ENCODE measurements around the gene MIF4GD.
"Not testable (repeated sequence)": the region's sequence is repeated elsewhere in the genome, so short reads cannot be mapped to it uniquely, and the experiment has no call there.

MIF4GD gene

DNA sequence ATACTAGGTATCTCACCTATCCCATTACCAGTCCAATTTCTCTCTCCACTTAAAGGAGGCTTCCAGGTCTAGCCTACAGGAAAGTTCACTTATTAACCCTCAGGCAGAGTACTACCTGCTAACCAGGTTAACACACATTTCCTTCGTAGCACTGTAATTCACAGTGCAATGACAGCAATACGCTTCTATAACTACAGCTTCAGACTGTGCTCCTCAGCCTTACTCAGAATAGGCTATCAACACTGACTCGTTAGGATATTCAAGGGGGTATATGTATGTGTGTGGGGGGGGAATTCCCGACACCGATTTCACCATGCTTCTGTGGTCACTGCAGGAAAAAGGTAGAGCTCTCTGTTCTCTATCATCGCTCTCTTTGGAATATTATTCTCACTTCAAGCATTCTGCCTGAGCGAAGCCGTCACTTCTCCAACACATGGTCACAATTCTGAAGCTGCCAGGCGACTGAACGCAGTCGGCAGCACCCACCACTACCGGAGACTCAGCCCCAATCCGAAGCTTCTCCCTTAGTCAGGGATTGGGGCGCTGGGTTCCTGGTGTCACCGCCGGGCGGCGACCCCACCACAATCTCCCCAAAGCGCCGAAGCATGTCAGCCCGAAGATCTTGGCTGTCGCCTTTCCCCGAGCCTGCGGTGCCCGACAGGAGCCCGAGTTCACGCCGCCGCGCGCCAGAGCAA is 10.2 kb downstream of the MIF4GD start:
- DNase-seq (ENCODE audit: low read depth), result no peak

DNA sequence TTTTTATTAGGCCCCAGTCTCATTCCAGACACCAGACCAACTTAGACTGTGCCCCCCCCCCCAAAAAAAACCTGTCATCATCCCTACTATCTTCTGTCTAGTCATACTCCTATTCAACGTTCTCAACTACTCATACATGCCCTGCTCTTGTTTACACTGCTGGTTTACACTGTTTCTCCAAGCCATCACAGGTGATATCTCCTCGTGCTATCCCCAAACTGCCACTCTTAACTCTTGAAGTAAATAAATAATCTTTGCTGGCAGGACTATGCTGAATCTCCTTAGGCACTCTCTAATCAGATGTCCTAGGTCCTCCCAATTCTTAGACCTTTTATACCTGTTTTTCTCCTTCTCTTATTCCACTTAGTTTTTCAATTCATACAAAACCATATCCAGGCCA is 13.8 kb downstream of the MIF4GD start:
- DNase-seq (ENCODE audit: low read depth), result not testable (repeated sequence)

DNA sequence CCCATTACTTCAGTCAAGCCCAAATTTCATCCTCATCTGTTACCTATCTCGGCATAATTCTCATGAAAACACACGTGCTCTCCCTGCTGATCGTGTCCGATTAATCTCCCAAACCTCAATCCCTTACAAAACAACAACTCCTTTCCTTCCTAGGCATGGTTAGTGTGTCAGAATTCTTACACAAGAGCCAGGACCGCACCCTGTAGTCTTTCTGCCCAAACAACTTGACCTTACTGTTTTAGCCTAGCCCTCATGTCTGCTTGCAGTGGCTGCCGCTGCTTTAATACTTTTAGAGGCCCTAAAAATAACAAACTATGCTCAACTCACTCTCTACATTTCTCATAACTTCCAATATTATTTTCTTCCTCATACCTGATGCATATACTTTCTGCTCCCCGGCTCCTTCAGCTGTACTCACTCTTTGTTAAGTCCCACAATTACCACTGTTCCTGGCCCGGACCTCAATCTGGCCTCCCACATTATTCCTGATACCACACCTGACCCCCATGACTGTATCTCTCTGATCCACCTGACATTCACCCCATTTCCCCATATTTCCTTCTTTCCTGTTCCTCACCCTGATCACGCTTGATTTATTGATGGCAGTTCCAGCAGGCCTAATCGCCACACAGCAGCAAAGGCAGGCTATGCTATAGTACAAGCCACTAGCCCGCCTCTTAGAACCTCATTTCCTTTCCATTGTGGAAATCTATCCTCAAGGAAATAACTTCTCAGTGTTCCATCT is 14.9 kb downstream of the MIF4GD start:
- DNase-seq (ENCODE audit: low read depth), result not testable (repeated sequence)

DNA sequence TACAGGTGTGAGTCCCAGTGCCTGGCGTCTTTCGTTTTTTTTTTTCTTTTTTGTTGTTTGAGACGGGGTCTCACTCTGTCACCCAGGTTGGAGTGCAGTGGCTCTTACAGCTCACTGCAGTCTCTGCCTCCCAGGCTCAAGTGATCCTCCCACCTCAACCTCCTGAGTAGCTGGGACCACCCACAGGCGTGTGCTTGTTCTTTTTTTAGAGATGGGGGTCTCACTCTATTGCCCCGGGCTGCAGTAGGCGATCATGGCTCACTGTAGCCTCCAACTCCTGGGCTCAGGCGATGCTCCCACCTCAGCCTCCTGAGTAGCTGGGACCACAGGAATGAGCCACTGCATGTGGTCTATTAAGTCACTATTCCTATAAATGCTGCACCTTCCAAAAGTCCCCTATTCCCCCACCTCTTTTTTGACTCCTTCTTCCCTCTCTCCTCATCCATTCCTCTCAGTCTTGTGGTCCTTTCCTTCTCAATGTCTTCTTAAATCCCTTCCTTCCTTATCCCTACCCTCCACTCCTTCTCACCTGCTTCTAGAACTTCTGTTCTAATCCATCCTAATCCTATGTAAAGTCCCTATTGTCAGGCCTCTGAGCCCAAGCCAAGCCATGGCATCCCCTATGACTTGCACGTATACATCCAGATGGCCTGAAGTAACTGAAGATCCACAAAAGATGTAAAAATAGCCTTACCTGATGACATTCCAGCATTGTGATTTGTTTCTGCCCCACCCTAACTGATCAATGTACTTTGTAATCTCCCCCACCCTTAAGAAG is 18.8 kb downstream of the MIF4GD start:
- DNase-seq (ENCODE audit: low read depth), result no peak

DNA sequence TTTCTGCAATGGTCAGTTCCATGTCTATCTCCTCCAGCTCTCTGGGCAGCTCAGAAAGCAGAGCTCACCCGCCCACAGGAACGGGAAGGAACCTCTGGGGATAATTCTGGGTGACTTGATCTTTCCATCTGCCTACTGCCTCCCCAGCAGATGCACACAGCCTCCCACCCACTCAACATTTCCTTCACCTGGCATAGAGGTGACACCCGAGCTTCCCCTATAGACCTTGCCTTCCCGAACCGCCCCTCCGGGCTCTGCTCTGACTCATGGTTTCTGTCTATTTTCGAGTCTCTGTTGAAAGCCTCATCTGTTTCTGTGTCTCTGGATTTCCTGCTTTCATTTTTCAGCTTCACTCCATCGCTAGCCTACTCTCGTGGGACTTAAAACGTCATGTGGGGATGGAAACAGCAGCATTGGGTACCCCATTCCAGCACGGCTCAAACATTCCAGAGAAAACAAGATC is 21.0 kb downstream of the MIF4GD start:
- peak; percentile 63 for DNase-seq (ENCODE audit: low read depth)

DNA sequence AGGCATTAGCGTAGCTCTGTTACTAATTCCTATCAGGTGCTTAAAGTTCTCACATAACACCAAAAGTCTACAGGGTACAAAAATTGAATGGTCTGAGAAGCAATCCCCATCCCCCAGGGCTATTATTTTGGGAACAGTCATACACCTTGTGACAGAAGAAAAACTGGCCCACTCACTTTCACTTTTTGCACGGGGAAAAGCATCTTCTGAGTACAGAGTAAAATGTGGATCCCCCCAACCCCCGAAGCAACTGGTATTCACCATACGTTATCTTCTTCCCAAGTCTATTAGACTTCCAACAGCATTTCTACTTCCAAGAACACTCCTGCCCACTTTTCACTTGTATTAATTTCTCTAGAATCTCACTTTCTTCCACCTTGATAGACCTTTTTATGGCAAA is 21.5 kb downstream of the MIF4GD start:
- no peak for DNase-seq (ENCODE audit: low read depth)

DNA sequence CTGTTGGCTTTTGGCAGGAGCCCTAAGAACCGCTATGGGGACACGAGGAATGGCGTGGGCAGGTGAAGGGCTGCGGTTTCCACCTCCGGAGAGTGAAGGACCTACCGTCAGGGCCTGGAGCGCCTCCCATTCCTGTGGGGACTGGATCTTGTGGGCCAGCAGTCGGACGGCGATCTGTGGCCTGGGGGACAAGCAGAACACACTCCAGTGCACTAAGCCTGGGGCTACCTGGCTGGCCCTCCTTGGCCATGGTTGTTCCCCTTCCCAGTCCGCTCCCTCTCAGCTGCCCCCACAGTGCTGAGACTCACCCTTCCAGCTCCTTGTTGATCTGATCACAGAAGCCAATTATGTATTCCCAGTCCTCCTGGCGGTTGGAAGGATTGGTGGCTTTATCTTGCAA is 24.6 kb downstream of the MIF4GD start:
- no peak for DNase-seq (ENCODE audit: low read depth)

DNA sequence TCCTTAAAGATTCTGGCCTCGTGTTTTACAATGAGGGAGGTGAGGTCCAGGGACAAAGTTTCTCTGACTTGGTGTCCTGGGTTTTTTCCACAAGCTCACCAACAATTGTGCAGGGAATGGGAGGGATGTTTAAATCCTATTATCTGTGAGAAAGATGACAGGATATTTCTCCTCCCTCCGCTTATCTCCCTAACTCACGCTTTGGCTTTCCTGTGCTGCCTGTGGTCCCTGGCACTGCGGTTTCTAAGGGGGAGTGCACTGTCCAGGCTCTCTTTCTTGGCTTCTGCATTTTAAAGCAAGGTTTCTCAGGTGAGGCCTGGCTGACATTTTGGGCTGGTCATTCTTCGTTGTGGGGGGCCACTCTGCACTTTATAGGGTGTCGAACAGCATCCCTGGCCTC is 26.0 kb downstream of the MIF4GD start:
- DNase-seq (ENCODE audit: low read depth), result no peak

DNA sequence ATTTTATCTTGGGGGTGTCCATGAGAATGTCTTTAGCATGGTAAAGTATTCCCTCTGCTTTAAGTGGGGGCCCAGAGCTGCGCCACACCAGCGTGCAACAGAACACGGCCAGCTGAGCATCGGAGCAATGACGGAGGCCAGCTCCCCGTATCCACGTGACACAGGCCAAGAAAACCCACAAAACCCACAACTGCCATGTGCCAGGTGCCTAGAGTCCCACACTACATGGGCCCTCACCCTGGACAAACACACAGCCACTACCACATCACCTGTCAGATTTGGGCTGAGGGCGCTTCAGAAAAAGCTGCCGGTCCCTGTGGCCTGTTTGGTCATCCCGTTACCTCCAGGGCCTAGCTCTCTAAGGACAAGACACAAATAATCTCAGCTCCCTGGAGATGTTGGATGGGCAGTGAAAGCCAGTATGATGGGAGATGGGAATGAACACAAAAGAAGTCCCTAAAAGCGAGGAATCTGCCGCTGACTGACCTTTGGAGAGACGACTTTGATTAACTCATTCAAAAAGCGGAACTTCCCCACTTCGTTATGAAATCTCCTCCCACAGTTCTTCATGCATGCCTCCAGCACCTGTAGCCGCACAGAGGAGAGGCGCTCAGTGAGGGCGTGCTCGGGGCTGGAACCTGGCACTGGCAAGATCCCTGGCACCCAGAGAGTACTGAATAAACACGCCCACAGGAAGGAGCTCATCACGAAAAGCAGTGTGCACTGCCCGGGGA is 26.7 kb downstream of the MIF4GD start:
- no peak for DNase-seq (ENCODE audit: low read depth)

DNA sequence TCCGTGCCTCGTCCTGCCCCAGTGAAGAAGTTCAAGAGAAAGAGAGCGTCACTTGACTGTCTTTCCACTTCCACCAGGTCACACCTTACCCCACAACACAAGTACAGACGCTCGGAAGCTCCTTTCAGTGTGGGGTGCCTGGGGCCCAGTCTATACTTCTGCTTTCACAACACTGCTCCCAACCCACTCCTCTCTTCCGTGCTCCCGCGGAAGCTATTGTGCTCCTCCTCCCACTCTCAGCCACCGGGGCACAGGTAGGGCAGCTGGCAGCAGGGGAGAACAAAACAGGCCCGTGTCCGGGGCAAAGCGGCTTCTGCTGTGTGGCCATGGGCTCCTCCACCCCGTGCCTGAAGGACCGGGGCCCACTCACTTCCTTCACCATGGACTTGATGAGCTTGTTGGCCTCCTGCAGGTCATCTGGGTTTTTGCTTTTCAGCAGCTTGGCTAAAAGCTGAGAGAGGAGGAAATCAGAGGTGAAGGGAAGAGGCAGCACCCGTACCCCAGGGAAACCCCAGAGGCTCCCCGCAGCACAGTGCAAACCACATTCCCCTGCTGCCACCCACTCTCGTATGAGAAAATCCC is 28.5 kb downstream of the MIF4GD start:
- no peak for DNase-seq (ENCODE audit: low read depth)

DNA sequence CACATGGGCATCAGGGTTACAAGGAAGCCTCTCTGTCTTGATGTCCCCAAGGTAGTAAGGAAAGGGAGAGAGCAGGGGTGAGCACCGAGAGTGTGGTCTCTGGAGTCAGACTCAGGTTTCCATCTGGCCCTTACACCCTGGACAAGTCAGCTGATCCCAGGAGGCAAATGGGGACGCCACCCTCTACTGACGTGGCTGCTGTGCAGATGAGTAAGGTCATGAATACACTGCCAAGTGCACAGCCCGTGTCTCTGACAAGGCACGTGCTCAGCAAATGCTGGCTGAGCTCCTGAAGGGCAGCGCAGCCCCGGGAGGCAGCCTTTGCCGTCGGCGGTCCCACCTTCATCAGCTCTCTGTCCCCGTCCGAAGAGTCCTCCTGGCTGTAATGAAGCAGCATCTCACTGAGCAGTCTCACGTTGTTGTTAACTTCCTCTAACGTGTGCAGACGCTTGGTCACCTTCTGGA is 29.0 kb downstream of the MIF4GD start:
- DNase-seq (ENCODE audit: low read depth), result no peak

DNA sequence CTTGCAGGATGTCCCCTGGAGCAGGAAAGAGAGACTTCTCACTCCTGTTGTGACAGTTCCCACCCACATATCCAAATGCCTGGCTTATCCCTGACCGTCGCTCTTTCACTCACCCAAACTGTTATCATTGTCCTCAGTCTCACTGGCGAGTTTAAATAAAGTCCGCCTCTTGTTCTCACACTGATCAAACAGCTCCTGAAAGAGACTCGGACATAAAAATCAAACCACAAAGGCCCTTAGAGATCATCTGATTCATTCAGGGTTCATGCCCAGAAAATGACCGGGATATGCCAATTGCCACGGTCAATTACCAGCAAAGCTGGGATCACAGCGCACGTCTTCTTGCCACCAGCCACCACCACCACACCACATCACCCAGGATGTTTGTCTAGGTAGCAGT is 29.5 kb downstream of the MIF4GD start:
- no peak for DNase-seq (ENCODE audit: low read depth)

DNA sequence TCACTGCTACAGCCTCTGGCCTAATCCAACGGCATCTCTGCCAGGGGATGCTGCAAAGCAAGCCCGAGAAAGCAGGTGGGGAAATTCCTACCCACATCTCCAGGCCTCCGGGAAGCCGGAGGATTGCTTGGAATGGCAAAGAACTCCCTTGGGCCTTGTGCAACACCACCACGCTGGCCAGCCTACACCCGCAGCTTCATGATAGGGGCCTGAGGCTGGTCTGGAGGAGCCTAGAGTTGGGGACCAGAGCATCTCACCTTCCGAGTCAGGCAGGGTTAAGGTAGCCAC is 29.9 kb downstream of the MIF4GD start:
- DNase-seq (ENCODE audit: low read depth), result no peak

DNA sequence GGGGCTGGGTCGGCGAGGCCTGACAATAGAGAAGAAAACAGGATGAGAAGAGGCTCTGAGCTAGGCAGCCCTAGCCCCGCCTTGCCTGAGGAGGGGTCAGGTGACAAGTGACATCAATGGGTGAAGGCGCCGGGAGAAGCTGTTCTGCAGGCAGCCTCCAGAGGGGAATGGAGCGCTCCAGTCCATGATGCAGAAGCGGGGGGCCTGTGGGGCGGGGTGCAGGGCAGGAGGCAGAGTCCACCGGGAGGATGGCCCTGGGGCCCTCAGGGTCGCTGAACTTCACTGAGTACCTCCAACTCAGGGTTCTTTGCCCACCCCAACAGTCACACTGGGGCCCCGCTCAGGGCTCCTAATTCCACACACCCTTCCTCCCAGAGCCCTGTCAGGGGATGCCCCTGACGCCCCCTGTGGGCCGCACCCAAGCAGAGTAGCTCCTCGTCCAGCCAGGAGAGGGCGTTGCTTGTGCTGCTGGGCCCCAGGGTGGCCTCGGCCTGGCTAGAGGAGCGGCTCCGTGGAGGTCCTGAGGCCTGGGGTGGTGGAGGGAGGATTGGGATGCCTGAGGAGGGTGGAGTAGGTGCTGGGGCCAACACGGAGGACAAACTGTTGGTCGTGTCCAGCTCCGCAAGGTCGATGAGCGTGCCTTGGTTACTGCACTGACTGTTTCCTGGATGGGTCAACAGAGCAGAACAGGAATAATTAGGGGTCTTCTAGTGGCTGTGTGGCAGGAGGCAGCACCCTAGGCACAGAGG is 30.5 kb downstream of the MIF4GD start:
- DNase-seq (ENCODE audit: low read depth), result peak; percentile 20

DNA sequence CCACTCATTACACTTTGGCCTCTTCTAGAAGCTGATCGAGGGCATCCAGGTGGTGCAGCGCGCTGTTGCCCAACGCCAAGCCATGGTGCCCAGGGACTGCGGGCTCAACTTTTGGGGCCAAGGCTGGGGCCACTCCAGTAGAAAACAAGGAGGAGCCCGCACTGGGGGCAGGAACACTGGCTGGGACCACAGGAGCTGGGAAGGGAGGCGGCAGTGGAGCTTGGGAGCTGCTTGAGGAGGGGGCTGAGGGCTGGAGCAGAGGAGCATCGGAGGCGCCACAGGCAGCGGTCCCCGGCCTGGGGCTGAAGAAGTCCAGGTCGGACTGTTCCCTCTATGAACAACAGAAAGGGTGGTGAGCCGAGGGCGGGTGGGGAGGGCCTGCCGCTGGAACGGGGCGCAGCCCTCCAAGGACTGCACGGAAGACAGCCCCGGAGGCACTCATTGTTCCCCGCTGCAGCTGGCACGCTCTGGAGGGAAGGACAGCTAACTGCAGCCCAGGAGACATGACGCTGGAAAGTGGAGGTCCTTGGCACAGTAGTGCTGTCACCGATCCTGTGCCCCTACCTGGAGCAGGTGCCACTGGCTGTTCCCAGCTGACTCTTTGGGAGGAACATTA is 31.1 kb downstream of the MIF4GD start:
- no peak for DNase-seq (ENCODE audit: low read depth)

DNA sequence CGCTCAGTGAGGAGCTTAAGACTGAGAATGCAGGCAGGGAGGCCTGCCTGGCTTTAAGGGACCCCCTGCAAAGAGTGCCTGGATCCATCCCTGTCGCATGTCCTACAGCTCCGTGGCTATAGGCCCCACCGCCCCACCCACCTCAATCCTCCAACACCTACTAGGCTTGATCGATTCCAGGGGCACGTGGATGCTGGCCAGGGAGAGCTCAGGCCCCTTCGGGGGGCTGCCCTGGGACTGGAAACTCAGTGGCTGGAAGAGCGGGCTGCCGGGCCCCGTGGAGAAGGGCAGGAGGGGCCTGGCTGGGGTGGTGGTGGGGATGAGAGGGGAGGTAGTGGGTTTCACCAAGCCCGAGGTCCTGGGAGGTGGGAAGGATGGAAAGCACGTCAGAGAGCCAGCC is 31.8 kb downstream of the MIF4GD start:
- no peak for DNase-seq (ENCODE audit: low read depth)

DNA sequence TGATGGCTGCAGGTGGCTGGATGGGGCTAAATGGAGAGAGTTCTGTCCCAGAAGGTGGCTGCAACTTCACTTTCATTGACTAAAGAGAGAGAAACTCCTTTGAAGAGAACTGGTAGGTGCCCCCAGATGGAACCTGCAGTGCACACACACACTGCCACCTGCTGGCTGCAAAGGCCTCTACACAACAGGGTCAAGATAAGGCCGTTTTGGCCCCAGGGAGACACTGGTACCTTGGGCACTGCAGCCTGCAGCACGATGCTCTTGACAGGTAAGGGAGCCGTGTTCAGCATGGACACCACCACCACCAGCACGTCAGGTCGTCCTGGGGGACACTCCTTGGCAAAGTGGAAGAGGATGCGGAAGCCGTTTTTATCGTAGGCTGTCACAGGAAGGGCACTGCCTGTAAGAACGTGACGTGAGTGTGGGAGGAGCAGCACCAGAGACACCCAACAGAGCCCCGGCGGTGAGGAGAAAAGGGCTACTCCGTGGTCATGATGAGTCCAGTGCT is 32.3 kb downstream of the MIF4GD start:
- peak; percentile 55 for DNase-seq (ENCODE audit: low read depth)

DNA sequence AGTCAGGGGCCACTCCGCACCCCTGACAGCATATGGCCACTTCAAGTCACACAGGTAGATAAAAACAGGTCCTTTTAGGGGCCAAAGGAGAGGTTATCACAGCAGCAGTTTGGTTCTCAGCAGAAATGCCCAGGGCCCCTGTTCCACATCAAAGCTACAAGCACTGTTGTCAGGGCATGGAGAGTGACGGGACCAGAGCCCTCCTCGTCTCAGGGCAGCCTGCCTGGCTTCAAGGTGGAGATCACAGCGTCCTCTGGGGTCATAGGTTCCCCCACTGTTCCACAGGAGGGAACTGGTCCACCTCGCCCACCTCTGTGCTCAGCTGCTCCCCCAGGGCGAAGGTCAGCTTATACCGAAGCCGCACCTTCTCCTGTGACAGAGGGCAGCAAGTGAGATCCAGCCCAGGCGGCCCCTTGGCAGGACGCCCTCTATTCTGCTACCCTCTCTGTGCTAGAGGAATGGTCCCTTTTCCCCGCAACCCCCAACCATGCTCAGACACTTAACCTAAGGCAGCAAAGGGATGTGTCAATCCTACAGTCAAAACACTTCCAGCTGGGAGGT is 32.9 kb downstream of the MIF4GD start:
- no peak for DNase-seq (ENCODE audit: low read depth)

DNA sequence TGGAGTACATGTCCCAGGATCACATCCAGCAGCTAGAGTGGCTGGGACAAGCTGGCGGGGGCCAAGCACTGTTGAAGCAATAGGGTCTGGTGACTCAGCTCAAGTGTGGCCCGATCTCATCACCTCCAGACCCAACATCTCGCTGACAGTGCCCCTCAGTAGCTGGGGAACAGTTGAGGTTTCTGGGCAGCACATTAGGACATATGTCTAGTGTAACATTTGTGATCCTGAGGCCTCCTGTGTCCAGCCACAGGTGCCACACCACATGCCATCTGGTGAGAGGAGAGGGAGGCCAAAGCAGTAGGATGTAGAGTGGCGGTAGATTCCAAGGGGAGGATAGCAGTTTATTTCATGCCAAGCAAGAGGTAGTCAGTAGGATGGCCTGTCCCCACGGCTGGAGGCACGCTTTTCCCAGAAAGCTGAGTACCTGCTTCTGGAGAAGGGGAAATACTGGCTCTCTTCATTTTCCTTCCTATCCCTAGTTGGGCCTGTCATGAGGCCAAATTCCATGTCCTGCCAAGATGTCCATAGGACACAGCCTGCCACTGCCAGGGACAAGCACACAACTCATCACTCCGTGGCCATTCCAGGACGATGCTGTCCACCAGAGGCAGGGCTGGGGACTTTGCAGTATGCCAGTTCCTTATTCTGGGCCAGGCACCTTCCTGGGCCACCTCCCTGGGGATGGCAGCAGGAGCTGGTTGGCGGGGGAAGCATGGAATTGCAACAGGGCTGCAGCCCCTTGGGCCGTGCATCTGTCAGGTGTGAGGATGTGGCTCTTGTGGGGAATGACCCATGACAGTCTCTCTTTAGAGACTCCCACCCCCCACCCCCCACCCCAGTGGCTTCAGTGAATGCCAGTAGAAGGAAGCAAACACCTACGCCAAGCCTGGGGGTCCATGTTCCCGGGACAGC is 33.7 kb downstream of the MIF4GD start:
- no peak for DNase-seq (ENCODE audit: low read depth)

All from activated T-cell treated with anti-CD3 and anti-CD28 coated beads for 1 hour (primary cell).